ENCODE results near the gene ZNF428. TPM values are rescaled to one million over a fixed set of nuclear protein-coding genes. Genes with fewer than 3 reads are reported as not detected.

ZNF428 gene
- total RNA-seq, 1 donor from 2014 or later = 37.3 TPM

DNA sequence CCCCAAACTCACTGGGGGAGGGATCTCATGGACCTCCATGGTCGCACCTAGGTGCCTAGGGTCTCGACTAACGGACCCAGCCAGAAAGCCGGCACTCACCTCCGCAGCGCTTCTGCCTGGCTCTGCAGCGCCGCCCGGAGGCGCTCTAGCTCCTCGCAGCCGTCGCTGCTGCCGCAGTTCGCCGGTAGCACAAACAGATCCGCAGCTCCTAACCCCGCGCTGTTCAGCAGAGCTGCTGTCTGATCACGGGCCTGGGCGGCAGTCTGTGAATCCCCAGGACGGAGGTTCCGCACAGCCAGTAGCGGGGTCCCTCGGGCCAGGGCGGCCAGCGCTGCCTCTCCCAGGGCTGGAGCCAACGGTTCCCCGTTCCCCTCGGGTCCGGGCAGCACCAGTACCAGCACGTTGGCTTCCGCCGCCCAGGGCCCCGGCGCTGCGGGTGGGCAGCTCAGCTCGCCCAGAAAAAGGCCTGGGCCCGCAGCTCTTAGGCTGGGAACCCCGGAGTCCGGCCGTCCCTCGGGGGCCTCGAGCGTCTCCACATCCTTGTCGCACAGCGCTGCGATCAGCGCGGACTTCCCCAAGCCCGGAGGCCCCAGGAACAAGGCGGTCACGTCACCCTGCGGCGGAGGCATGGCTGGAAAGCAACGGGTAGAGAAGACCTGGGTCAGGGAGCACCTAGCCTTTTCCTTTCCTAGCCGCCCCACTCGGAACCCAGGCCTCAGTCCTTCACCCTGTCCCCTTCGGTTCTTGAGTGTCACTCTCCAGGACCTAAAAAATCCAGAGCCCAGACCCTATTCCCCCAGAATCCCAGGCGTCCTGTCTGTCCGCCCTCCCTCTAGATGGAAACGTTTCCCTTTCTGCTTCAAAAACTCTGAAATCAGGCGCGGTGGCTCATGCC is 24.5 kb downstream of the ZNF428 start:
- Histone ChIP-seq H3K4me1 (peaks cover 22 to 23% of the 10 kb centered on the region in 2 donors), H3K36me3 (peaks cover 42 to 48% of the 10 kb centered on the region in 2 donors), H3K4me3 (peak overlapping the region; percentile 58 to 88), H3K27ac (peak overlapping the region; percentile 82 to 88), H3K9me3 (no peaks in the 10 kb centered on the region), H3K27me3 (no peaks in the 10 kb centered on the region)
- TF ChIP-seq, protein P1, sequence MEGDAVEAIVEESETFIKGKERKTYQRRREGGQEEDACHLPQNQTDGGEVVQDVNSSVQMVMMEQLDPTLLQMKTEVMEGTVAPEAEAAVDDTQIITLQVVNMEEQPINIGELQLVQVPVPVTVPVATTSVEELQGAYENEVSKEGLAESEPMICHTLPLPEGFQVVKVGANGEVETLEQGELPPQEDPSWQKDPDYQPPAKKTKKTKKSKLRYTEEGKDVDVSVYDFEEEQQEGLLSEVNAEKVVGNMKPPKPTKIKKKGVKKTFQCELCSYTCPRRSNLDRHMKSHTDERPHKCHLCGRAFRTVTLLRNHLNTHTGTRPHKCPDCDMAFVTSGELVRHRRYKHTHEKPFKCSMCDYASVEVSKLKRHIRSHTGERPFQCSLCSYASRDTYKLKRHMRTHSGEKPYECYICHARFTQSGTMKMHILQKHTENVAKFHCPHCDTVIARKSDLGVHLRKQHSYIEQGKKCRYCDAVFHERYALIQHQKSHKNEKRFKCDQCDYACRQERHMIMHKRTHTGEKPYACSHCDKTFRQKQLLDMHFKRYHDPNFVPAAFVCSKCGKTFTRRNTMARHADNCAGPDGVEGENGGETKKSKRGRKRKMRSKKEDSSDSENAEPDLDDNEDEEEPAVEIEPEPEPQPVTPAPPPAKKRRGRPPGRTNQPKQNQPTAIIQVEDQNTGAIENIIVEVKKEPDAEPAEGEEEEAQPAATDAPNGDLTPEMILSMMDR (IDR thresholded peaks at IDR 0.05) = peak; percentile 47 to 69 (median 63)
- peak in 1 of 2 donors; percentile 78 for DNase-seq (ENCODE audit: low spot score in 2 of 2)
- intact Hi-C loops (cut with DNase I) = loop anchor here (10.0 kb wide), 1 partner anchor 1640 kb away; the partner anchor contains the start of gene RABAC1

GRCh38 chr19:43594081-43594697 is 25.2 kb downstream of the ZNF428 start:
- H3K27ac ChIP-seq = peak overlapping the region; percentile 82 to 88
- intact Hi-C loops (cut with DNase I) = loop anchor here (10.0 kb wide), 1 partner anchor 1639 kb away; the partner anchor contains the start of gene RABAC1
- no peak for DNase-seq (ENCODE audit: low spot score in 2 of 2)
- H3K27me3 ChIP-seq = no peaks in the 10 kb centered on the region
- peak overlapping the region; percentile 58 to 88 for H3K4me3 ChIP-seq
- H3K36me3 ChIP-seq = peaks cover 38 to 47% of the 10 kb centered on the region in 2 donors
- H3K9me3 ChIP-seq = no peaks in the 10 kb centered on the region
- peaks cover 22 to 23% of the 10 kb centered on the region in 2 donors for H3K4me1 ChIP-seq
- TF ChIP-seq, protein P1 (IDR thresholded peaks at IDR 0.05) = no peak

DNA sequence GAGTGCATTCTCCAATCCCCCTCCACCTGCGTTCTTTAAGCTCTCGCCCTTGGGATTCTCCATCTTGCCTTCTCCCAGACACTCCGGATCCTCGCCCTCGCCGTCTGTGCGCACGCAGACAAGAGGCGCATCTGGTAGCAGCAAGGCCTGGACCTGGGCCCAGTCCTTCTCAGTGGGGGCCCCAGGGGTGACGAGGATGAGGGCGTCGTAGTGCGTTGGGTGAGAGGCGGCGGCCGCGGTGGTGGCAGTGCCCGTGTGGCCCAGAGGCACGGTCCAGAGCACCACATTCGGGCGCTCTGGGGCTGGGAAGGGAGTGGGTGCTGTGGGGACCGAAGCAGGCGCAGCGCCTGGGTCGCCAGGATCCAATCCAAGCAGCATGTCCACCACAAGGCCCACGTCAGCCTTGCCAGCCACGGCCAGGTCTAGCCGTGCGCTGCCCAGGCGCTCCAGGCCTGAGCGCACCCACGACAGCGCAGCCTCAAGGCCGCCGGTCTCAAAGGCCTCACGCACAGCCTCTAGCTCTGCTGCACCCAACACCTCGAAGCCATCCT is 26.6 kb downstream of the ZNF428 start:
- Histone ChIP-seq H3K36me3 (peaks cover 29 to 38% of the 10 kb centered on the region in 2 donors), H3K9me3 (no peaks in the 10 kb centered on the region), H3K27ac (no peak overlapping the region), H3K27me3 (no peaks in the 10 kb centered on the region), H3K4me3 (no peak overlapping the region), H3K4me1 (peaks cover 21 to 22% of the 10 kb centered on the region in 2 donors)
- intact Hi-C loops (cut with DNase I) = loop anchor here (10.0 kb wide), 1 partner anchor 1638 kb away; the partner anchor contains the start of gene RABAC1
- TF ChIP-seq, protein P1 (IDR thresholded peaks at IDR 0.05) = no peak
- DNase-seq (ENCODE audit: low spot score in 2 of 2) = no peak

- DNase-seq (ENCODE audit: low spot score in 2 of 2) = no peak
- no peak overlapping the region for H3K4me3 ChIP-seq
- peaks cover 14 to 18% of the 10 kb centered on the region in 2 donors for H3K4me1 ChIP-seq
- H3K27me3 ChIP-seq = no peaks in the 10 kb centered on the region
- H3K36me3 ChIP-seq = peaks cover 29 to 38% of the 10 kb centered on the region in 2 donors
- no peaks in the 10 kb centered on the region for H3K9me3 ChIP-seq
- TF ChIP-seq, protein P1 (IDR thresholded peaks at IDR 0.05) = no peak
- no peak overlapping the region for H3K27ac ChIP-seq
- intact Hi-C loops (cut with DNase I) = loop anchor here (10.0 kb wide), 1 partner anchor 1637 kb away; the partner anchor contains the start of gene RABAC1
Measured at GRCh38 chr19:43591904-43592772, 27.3 kb downstream of the ZNF428 start.

DNA sequence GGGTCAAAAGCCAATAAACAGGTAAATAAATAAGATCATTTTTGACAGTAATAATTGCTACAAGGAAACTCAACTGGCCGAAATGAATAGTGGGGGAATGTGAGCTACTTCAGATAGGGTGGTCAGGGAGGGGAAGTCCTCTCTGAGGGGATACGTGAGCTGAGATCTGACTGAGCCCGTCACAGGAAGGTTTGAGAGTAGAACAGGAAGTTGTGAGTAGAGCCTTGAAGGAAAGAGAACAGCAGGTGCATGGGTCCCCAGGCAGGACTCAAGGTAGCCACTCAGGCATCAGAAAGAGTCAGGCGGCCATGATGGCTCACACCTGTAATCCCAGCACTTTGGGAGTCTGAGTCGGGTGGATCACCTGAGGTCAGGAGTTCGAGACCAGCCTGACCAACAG is 29.8 kb downstream of the ZNF428 start:
- H3K4me1 ChIP-seq = peaks cover 7 to 9% of the 10 kb centered on the region in 2 donors
- intact Hi-C loops (cut with DNase I) = loop anchor here (10.0 kb wide), 1 partner anchor 1635 kb away; the partner anchor contains the start of gene RABAC1
- no peaks in the 10 kb centered on the region for H3K27me3 ChIP-seq
- H3K9me3 ChIP-seq = no peaks in the 10 kb centered on the region
- DNase-seq (ENCODE audit: low spot score in 2 of 2) = no peak
- no peak overlapping the region for H3K27ac ChIP-seq
- no peak overlapping the region for H3K4me3 ChIP-seq
- peaks cover 29 to 38% of the 10 kb centered on the region in 2 donors for H3K36me3 ChIP-seq
- TF ChIP-seq, protein P1 (IDR thresholded peaks at IDR 0.05) = no peak
